ENCODE results near the gene KLK3. TPM values are rescaled to one million over a fixed set of nuclear protein-coding genes. Genes with fewer than 3 reads are reported as not detected.

The KLK3 gene
- total and polyA plus RNA-seq, 2 experiments from 2014 or later: not detected

- Histone ChIP-seq H3K27ac (no peak overlapping the region), H3K27me3 (peaks cover 31% of the 10 kb centered on the region), H3K4me1 (ENCODE audit: low read depth) (no peaks in the 10 kb centered on the region), H3K9me3 (ENCODE audit: low read depth) (no peaks in the 10 kb centered on the region), H3K4me3 (no peak overlapping the region), H3K36me3 (no peaks in the 10 kb centered on the region)
- no peak for DNase-seq (ENCODE audit: low read depth in 1 of 2, low spot score in 1 of 2)
- no peak for TF ChIP-seq CTCF (IDR thresholded peaks at IDR 0.05; ENCODE audit: low read depth, low read length)
These were observed 4.2 kb downstream of the KLK3 start for GRCh38 chr19:50858886-50859285.

GRCh38 chr19:50859849-50860248 lies 5.1 kb downstream of the KLK3 start:
- H3K27me3 ChIP-seq: peaks cover 31% of the 10 kb centered on the region
- no peak for TF ChIP-seq CTCF (IDR thresholded peaks at IDR 0.05; ENCODE audit: low read depth, low read length)
- no peak overlapping the region for H3K27ac ChIP-seq
- no peak for DNase-seq (ENCODE audit: low read depth in 1 of 2, low spot score in 1 of 2)
- H3K4me1 ChIP-seq (ENCODE audit: low read depth): no peaks in the 10 kb centered on the region
- H3K9me3 ChIP-seq (ENCODE audit: low read depth): no peaks in the 10 kb centered on the region
- no peaks in the 10 kb centered on the region for H3K36me3 ChIP-seq
- no peak overlapping the region for H3K4me3 ChIP-seq

- Histone ChIP-seq H3K27ac (no peak overlapping the region), H3K9me3 (ENCODE audit: low read depth) (no peaks in the 10 kb centered on the region), H3K27me3 (peaks cover 21% of the 10 kb centered on the region), H3K4me3 (no peak overlapping the region), H3K36me3 (no peaks in the 10 kb centered on the region), H3K4me1 (ENCODE audit: low read depth) (no peaks in the 10 kb centered on the region)
- no peak for TF ChIP-seq CTCF (IDR thresholded peaks at IDR 0.05; ENCODE audit: low read depth, low read length)
- no peak for DNase-seq (ENCODE audit: low read depth in 1 of 2, low spot score in 1 of 2)
These were observed 6.3 kb downstream of the KLK3 start for GRCh38 chr19:50861010-50861409.

- Histone ChIP-seq H3K27me3 (peaks cover 17% of the 10 kb centered on the region), H3K4me3 (no peak overlapping the region), H3K27ac (no peak overlapping the region), H3K36me3 (no peaks in the 10 kb centered on the region), H3K4me1 (ENCODE audit: low read depth) (no peaks in the 10 kb centered on the region), H3K9me3 (ENCODE audit: low read depth) (no peaks in the 10 kb centered on the region)
- TF ChIP-seq CTCF (IDR thresholded peaks at IDR 0.05; ENCODE audit: low read depth, low read length): no peak
- DNase-seq (ENCODE audit: low read depth in 1 of 2, low spot score in 1 of 2): no peak
These were observed 7.0 kb downstream of the KLK3 start for GRCh38 chr19:50861496-50862286.

- Histone ChIP-seq H3K36me3 (no peaks in the 10 kb centered on the region), H3K27me3 (peaks cover 43% of the 10 kb centered on the region), H3K27ac (no peak overlapping the region), H3K4me1 (ENCODE audit: low read depth) (no peaks in the 10 kb centered on the region), H3K4me3 (no peak overlapping the region), H3K9me3 (ENCODE audit: low read depth) (no peaks in the 10 kb centered on the region)
- DNase-seq (ENCODE audit: low read depth in 1 of 2, low spot score in 1 of 2): no peak
- TF ChIP-seq CTCF (IDR thresholded peaks at IDR 0.05; ENCODE audit: low read depth, low read length): no peak
These were observed 14.8 kb downstream of the KLK3 start for GRCh38 chr19:50869479-50869878.

Measured in cardiac muscle cell (in vitro differentiated cells and primary cell).